Osteocyte (in vitro differentiated cells): ENCODE results near the gene KDM4B. TPM values are rescaled to one million over a fixed set of nuclear protein-coding genes. Genes with fewer than 3 reads are reported as not detected.

Experiments used
- DNase-seq: peaks from one replicate; pipeline ENCODE4 v3.0.0; 2021; ENCODE audit warnings: mixed read lengths; ENCODE audit not compliant: unreplicated experiment; ENCODE audit errors: extremely low spot score
- H3K27ac Mint-ChIP-seq: one replicate; pipeline ENCODE4 v1.8.0; 2021; ENCODE audit warnings: mild to moderate bottlenecking, mixed read lengths; ENCODE audit not compliant: unreplicated experiment
- H3K27me3 Mint-ChIP-seq: one replicate; pipeline ENCODE4 v1.8.0; 2021; ENCODE audit warnings: mixed read lengths; ENCODE audit not compliant: unreplicated experiment
- H3K36me3 Mint-ChIP-seq: one replicate; pipeline ENCODE4 v1.8.0; 2021; ENCODE audit warnings: mixed read lengths; ENCODE audit not compliant: unreplicated experiment
- H3K4me1 Mint-ChIP-seq: one replicate; pipeline ENCODE4 v1.8.0; 2021; ENCODE audit warnings: mixed read lengths; ENCODE audit not compliant: unreplicated experiment
- H3K4me3 Mint-ChIP-seq: one replicate; pipeline ENCODE4 v1.8.0; 2021; ENCODE audit warnings: mild to moderate bottlenecking, moderate library complexity, mixed read lengths; ENCODE audit not compliant: unreplicated experiment
- H3K9me3 Mint-ChIP-seq: one replicate; pipeline ENCODE4 v1.8.0; 2021; ENCODE audit warnings: mixed read lengths; ENCODE audit not compliant: unreplicated experiment
- CTCF ChIP-seq: fragments of 200-600 bp; sonication (generic); IDR thresholded peaks from 2 replicates; pipeline ENCODE4 v1.5.0; 2021; ENCODE audit warnings: antibody characterized with exemption, mild to moderate bottlenecking, moderate library complexity
- long read RNA-seq: library from polyadenylated mRNA; unstranded; transcript quantifications from one replicate; pipeline ENCODE4 v2.0.0, GENCODE V29; 2021
- total RNA-seq: library from RNA; stranded (reverse); gene quantifications from 2 replicates; pipeline ENCODE4 v1.2.1, GENCODE V29; 2021

The KDM4B gene
- 48.4 and 49.0 TPM in 2 replicates for total RNA-seq
- long read RNA-seq, partial matches to known transcripts = 0 of 3 reads
- long read RNA-seq, other reads (novel, unspliced or antisense) = 3 of 3 reads

- Mint-ChIP-seq H3K36me3 (no peaks in the 10 kb centered on the region), H3K4me3 (peak within 1 kb of the TSS; percentile 93), H3K4me1 (peaks cover 46% of the 10 kb centered on the region), H3K27ac (peak within 1 kb of the TSS; percentile 91), H3K27me3 (no peaks in the 10 kb centered on the region), H3K9me3 (no peaks in the 10 kb centered on the region)
- no peak for TF ChIP-seq CTCF
- DNase-seq = peak; percentile 100
Observed at GRCh38 chr19:4968462-4969291, at the start of gene KDM4B. Gene KDM4B, plus strand, starts transcription at chr19:4969113. Its CDS starts 63,778 bp downstream, at chr19:5032891.

GRCh38 chr19:4922530-4923275 is 46.2 kb upstream of the KDM4B start:
- H3K27ac Mint-ChIP-seq = peak overlapping the region; percentile 79
- H3K36me3 Mint-ChIP-seq = peaks cover 5% of the 10 kb centered on the region
- H3K4me1 Mint-ChIP-seq = peaks cover 27% of the 10 kb centered on the region
- no peak overlapping the region for H3K4me3 Mint-ChIP-seq
- H3K9me3 Mint-ChIP-seq = no peaks in the 10 kb centered on the region
- TF ChIP-seq CTCF = no peak
- no peak for DNase-seq
- H3K27me3 Mint-ChIP-seq = no peaks in the 10 kb centered on the region

GRCh38 chr19:4923276-4923747 is 45.6 kb upstream of the KDM4B start:
- H3K9me3 Mint-ChIP-seq = no peaks in the 10 kb centered on the region
- H3K27me3 Mint-ChIP-seq = no peaks in the 10 kb centered on the region
- no peak for TF ChIP-seq CTCF
- H3K4me1 Mint-ChIP-seq = peaks cover 28% of the 10 kb centered on the region
- peaks cover 5% of the 10 kb centered on the region for H3K36me3 Mint-ChIP-seq
- H3K27ac Mint-ChIP-seq = peak overlapping the region; percentile 79
- H3K4me3 Mint-ChIP-seq = no peak overlapping the region
- no peak for DNase-seq

GRCh38 chr19:4929186-4929585 is 39.7 kb upstream of the KDM4B start:
- Mint-ChIP-seq H3K4me1 (peaks cover 18% of the 10 kb centered on the region), H3K27me3 (no peaks in the 10 kb centered on the region), H3K36me3 (no peaks in the 10 kb centered on the region), H3K27ac (peak overlapping the region; percentile 18), H3K9me3 (no peaks in the 10 kb centered on the region), H3K4me3 (no peak overlapping the region)
- no peak for DNase-seq
- TF ChIP-seq CTCF = no peak

- H3K4me1 Mint-ChIP-seq = peaks cover 16% of the 10 kb centered on the region
- H3K4me3 Mint-ChIP-seq = no peak overlapping the region
- H3K27ac Mint-ChIP-seq = no peak overlapping the region
- no peak for DNase-seq
- H3K36me3 Mint-ChIP-seq = peaks cover 3% of the 10 kb centered on the region
- H3K9me3 Mint-ChIP-seq = no peaks in the 10 kb centered on the region
- no peak for TF ChIP-seq CTCF
- no peaks in the 10 kb centered on the region for H3K27me3 Mint-ChIP-seq
Observed at GRCh38 chr19:4930664-4931063, 38.2 kb upstream of the KDM4B start.
